Cardiac septum (tissue), 1 donor: ENCODE results near the gene ZNF618. TPM values are rescaled to one million over a fixed set of nuclear protein-coding genes. Genes with fewer than 3 reads are reported as not detected.

Source experiments
- DNase-seq: peaks from one replicate; pipeline ENCODE4 v3.0.0-alpha.2; 2020; ENCODE audit warnings: low spot score
- intact Hi-C: fragments of 100-400 bp; cut with DNase I; formaldehyde crosslinking; loops from one replicate; pipeline ENCODE4 v1.14.0; 2022
- total RNA-seq: library from RNA; stranded (reverse); fragmentation: NEBNext Ultra II Directional; extraction: Animal tissue kit (Norgen Biotek cat#: 25700); gene quantifications from one replicate; pipeline ENCODE4 v1.2.1, GENCODE V29; 2021
- donor health status: DM: no; HTN: no; CAD: no.

Gene ZNF618
- total RNA-seq, 1 donor from 2014 or later, result 1.7 TPM

DNA sequence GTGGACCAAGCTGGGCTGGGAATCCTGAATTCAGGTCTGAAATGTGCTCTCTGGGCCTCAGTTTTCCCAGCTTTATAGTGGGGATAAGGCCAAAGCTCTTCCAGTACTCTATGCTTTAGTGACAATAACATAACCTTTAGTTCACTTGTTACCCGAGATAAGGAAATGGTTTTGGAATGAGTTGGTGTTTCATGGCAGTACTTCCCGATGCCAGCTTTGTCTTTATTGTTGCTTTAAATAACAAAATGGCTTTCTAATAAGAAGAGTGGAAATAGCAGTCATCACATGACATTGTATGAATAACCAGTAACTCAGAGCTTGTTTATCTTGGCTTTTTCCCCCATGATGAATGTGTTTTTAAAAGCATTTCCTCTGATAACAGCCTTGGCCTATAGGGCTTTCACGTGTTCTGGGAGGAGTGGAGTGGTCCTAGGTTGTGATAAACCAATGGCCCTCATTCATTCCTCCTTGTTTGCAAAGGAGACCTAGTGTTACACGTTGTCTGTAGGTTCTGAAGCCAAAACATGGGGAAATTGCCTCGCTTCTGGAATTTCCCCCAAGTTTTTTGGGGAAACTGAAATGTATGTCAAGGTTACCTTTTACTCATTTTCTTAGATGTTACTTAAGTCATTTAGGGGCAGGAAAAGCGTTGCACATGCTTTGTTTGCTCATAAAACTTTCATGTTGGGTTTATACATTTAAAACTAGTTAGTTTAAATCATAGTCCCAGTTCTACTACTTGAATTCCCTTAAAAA, 53.7 kb downstream of the ZNF618 start:
- intact Hi-C loops, result no loop called here
- no peak for DNase-seq

DNA sequence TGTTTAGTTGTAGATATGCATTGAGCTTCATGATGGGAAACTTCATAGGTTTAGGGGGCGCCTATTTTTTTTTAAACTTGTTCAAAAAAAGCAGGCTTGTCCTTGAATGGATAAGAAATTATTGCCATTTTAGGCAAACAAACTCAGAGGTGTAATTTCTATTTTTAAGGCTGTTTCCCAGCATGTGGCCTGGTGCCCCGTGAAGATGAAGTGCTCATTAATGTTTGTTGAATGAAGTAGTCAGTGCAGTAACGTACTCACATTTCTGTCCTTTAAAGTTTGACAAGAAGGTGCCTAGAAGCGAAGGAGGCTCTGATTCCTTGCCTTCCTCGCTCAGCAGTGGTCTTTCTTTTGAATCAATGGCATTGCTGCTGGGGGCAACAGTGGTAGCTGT, 54.3 kb downstream of the ZNF618 start:
- intact Hi-C loops, result no loop called here
- no peak for DNase-seq

DNA sequence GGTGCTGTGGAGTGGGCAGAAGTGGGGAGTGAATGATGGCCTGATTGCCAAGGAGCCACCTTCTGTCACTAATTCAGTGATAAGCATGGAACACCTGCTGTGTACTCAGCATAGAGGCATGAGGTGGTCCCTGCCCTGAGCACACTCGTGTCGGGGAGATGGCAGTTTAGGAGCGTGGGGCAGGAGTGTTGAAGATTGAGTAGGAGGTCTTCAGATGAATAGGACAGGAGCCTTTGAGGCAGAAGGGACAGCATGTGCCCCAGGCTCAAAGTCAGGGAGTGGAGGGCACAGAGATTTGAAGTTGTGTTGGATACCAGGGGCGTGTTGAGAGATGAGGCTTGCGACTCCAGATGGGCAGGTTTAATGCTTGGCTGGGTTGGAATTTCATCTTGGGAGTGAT, 55.0 kb downstream of the ZNF618 start:
- no peak for DNase-seq
- intact Hi-C loops, result no loop called here

DNA sequence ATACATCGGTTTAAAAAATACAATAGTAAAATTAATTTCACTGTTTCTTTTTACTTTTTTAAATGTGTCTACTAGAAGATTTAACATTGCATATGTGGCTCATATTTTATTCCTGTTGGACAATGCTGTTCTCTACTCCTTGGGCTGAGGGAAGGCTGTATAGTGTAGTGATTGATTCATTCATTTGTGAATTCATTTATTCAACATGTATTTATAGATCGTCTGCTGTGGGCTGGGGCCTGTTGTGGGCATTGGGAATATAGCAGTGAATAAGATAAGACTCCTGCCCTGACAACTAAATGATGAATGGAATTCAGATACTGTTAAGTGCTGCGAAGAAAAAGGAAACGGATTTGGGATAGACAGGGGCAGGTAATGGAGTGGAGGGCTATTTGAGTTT, 55.7 kb downstream of the ZNF618 start:
- intact Hi-C loops, result no loop called here
- DNase-seq, result no peak

DNA sequence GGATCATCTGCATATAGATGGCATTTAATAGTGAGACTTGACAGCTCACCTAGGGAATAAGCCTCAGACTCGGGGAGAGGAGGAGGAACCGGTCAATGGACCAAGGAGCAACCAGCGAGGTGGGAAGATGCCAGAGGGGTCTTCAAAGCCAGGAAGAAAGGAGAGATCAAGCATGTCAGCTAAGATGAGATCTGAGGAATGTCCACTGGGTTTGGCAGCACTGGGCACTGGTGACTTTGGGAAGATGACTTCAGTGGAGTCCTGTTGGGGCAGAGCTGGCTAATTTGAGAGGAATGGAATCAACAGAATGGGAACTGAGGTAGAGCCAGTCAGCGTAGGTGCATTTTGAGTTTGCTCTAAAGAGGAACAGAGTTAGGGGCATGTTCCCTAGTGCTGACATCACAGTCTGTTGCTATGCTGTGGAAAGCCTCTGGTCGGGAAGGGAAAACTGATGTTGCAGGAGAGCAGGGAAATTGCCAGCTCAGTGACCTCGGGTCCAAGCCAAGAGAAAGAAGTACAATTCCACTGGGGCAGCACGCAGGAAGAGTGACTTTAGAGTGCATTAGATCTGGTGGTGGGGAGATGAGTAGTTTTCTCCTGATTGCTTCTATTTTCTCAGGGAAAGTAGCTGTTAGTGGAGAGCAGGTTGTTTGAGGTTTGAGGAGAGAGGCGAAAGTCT, 56.9 kb downstream of the ZNF618 start:
- intact Hi-C loops, result no loop called here
- DNase-seq, result no peak

DNA sequence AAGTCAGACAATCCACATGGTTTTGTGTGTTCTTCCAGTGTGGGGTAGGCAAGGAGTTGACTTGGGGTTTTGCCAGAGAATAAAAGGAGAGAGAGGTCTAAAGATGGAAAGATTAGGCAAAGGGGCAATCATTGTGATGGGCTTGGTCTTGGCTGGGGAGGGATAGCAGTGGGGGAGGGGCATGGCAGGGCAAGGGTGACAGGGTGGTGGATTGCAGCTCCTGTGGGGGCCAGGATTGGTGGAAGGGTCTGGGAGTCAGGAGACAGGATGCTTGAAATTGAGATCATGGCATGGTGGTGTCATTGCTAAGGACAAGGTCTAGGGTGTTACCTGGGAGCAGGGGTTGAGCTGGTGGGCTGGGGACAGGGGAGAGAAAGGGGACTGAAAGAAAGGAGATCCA, 57.6 kb downstream of the ZNF618 start:
- no peak for DNase-seq
- intact Hi-C loops, result no loop called here

DNA sequence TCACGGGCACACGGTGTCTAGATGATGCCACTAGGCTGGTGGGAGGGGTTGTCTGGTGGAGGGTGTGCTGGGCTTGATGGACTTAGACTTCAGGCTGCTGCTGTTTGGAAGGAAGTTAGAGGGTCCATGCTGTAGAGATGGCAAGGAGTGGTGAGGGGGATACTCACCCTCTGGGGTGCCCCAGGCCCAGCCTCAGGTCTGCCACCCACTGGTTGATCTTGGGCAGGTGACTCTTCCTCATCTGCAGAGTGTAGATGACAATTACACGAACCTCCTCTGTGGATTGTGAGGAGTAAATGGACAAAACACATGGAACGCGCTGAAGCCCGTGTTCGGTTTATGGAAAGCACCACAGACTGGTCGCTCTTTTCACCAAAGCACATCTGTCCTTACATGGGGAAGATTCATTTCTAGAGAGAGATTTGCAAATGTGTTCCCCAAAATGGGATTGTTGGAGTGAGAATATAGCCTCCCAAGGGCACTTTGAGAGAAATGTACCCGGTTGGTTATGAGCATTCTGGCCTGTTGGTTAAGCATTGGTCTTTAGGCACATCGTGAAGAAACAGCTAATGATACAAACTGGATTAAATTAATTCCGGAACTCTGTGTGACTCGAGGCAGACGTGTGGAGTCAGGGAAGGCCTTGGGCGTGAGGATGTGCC, 58.2 kb downstream of the ZNF618 start:
- intact Hi-C loops, result no loop called here
- no peak for DNase-seq

DNA sequence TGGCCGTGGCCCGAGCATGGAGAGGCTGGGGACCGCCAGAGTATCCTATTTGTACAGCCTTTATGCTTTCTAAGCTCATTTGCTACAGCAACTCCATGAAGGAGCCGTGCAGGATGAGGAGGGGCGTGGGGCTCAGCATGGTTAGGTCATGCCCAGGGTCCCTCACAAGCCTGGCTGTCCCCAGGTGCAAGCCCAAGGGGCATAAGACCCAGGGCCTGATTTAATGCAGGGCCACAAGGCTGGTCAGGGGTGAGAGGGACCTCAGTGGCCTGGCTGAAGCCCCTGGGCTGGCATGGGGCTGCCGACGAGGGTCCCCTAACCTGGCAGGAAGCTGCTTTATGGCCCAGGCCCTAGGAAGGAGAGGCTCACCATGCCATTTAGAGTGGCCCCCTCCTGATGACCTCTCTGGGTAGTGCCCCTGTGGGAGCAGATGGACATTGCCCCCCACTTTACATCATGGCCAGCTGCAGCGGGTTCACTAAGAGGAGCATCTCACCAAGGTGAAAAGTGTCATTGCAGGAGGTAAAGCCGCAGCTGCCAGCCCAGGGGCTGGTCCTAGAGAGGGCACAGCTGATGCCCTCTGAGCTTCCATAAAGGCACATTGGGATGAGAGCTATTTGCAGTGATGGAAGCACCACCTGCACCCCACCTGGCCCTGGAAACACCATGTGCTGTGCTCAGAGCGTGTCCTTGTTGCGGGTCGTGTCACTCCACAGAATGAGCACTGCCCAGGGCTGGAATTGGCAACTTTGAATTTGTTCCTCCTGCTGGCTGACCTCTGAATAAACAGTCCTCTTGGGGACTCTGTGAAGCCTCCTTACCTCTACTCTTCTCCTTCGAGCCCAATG, 58.9 kb downstream of the ZNF618 start:
- intact Hi-C loops, result no loop called here
- DNase-seq, result no peak

DNA sequence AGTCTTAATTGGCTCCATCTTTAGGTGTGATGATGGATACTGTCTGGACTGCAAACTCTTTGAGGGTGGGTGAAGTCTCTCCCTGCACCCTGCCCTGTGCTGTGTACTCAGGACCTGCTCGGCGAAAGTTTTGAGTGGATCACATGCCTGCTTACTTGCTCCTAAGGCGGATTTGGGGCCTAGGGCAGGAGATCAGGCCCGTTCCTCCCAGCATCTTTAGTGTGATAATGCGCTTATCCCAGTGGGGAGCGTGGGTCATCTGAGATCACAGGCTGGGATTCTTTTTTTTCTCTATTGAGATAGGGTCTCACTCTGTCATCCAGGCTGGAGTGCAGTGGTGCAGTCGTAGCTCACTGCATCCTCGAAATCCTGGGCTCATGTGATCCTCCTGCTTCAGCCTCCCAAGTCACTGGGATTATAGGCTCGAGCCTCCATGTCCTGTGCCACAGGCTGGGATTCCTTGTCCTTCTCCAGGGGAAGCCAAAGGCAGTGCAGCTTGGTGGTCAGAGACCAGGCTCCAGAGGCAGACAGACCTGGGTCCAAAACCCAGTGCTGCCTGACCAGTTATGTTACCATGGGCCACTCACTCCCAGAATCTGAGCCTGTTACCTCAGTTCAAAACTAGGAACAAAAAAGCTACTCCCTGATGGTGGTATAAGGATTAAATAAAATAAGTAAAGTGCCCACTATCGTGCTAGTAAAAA, 59.7 kb downstream of the ZNF618 start:
- intact Hi-C loops, result no loop called here
- no peak for DNase-seq

DNA sequence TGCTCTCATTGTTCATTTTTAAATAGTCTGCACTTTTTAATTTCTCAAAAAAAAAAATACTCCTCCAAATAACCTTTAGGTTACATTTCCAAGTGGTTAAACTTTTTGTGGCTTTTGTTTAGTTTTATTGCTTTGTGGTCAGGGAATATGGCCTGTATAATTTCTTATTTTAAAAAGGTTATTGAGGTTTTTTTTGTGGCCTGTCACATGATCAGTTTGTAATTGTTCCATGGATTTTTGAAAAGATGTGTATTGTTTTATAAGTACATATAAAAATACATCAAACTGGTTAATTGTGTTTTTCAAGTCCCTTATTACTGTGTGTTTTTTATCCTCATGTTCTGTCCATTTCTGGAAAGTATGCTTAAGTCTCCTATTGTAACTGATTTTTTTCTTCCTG, 64.0 kb downstream of the ZNF618 start:
- intact Hi-C loops, result no loop called here
- DNase-seq, result no peak

DNA sequence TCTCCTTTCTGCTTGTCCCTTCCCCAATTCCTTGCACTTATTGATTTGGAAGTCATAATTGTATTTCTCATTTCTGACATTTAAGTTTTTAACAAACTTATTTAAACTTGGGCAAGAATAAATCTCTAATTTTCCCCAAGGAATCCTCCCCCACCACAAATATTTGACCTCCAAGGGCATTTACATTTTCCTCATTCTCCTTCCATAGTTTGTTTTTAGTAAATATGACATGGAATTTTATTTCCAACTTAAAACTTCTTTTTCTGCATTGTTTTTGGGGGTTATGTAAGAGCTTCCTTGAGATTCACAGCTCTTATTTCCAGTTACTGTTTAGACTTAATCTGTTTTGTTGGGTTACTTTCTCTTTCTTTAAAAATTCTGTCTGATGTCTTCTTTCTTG, 64.9 kb downstream of the ZNF618 start:
- intact Hi-C loops, result no loop called here
- DNase-seq, result no peak

DNA sequence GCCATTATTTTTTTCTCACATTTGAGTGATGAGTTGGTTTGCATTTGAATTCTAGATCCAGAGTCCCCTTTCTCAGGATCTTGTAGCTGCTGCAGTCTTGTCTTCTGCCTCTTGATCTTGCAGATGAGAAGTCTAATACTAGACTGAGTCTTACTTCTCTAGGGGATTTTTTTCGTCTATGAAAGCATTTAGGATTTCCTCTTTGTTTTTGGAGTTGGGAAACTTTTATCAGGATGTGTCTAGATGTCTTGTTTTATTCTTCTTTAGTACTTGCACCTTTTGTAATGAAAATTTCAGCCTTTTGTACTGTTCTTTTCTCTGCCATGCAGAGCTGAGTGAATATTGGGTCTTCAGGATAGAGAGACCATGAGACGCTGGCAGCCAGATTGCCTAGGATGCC, 65.4 kb downstream of the ZNF618 start:
- intact Hi-C loops, result no loop called here
- DNase-seq, result no peak

DNA sequence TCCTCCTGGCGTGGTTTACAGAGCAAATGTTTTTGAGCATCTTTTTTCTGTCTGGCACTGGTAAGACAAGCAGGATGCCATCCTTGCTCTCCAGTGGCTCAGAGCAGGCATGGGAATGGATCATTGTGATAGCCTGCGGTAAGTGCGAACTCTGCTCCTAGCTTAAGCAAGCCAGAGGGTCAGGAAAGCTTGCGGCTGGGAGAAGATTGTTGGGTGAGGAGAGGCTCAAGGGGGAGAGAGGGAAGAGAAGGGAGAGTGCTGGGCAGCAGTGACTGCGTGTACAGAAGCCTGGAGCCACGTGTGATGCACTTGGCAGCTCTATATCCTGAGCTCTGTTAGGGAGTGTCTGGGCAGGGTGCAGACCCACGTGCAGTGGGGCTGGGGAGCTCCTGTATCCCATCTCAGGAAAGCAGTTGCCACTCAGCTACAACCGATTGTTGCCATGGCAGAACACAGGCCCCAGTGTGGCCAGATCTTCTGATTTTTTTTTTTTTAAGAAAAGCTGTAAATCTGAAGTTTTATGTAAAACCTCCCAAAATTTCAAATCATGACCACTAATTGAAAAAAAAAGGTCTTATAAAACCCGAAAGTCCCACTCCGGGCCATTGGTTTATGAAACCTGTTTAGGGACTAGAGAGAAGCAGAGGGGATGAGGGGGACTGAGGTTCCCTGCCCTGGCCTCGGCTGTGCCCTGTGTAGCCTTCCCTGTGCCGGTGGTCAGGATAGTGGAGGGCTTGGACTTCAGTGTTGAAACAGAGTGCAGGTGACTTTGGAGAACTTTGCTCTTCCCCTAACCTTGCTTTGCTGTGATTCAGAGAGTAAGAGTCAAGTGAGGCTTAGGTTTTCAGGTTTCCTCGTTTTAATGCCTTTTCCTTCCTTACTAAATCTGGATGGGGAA, 67.3 kb downstream of the ZNF618 start:
- DNase-seq, result no peak
- intact Hi-C loops, result no loop called here

DNA sequence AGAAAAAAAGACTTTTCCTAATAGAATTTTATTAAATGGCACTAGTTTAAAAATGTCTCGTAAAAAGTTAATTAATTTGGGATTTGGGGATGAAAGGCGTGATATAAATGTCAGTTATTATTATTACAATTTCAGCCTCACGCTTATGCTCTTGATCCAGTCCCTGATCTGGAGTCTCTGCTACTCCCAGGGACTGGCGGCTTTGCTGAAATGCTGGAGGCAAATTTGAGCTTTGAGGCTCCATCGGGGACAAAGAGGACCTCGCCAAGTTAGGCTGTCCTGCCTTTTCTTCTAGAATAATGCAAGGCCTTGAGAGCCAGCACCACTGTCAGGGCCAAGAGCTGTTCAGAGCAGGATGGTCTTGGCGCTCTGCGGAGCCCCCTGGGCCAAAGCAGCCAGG, 69.7 kb downstream of the ZNF618 start:
- intact Hi-C loops, result no loop called here
- no peak for DNase-seq

DNA sequence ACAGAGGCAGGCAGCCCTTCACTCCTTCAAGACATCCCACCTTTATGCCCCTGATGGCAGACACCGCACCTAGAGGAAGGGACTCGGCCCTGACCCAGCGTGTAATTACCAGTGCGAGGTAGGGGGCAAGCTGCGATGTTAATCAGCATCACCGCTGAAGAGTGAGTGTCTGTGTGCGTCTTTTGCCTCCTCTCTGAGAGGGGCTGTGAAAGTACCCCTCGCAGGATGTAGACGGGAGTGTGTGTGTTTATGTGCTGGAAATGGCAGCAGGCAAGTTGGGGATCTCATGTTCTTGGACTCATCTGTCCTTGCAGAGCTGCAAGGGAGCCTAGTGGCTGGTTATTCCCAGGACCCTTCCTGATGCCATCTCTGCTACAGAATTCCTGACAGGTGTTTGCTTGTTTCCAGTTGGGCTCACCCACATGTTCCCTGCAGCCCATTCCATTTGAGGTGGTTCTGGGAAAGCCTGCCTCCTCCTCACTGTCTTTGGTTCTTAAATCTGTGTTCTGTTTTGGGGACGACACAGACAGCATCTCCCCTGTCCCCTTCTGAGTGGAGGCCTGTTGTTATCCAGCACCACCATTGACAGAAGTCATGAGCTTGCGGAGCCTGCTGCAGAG, 70.5 kb downstream of the ZNF618 start:
- intact Hi-C loops, result no loop called here
- DNase-seq, result no peak

DNA sequence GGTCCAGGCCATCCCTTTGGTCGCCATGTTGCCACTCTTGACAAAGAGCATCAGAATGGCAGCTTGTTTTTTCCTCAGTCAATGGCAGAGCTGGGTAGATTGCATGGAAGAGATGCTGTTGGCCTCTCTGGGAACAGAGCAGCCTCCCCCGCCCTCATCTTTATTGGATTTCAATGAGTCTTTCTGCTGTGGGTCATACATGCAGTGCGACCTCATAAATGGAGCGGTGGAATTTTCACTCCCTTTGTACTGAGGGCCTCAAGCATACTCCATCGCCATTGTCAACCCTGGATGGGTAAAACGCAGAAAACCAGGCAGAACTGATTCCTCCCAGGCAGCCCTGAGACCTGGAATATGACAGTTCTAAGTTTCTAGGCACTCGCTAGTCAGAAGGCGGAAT, 71.8 kb downstream of the ZNF618 start:
- intact Hi-C loops, result no loop called here
- no peak for DNase-seq

DNA sequence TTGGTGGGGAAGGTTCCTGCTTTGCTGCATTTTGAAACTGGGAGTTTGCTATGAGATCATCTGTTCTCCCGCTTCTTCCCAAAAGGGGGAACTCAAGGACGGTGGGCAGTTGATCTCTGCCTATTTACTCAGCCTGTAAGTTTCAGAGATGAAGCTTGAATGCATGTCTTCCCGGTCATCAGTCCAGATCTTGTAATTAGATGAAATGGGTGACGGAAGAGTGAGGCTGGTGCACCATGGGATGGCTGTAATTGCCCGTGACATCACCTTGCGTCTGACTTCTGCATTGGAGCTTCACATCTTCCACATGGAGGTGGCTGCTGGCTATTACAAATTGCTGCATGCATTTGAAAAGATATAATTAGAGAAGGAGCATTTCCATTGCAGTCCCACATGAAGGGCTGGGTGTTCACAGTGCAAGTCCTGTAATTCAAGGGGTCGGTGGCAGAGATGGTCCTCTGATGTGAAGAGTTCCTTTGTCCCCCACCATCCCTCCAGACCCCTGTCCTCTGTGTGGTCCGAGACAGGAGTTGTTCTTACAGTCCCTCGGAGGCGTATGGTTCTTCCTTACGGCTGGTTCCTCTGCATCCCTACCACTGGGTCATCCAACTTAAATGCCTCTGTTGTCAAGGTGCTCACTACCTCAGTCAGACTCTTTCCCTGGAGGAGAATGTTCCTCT, 72.9 kb downstream of the ZNF618 start:
- intact Hi-C loops, result no loop called here
- no peak for DNase-seq
